ENCODE data around the gene ARMS2.
A peak's percentile ranks its signal among the peaks of the same experiment; 100 is the strongest.

ARMS2 gene

GRCh38 chr10:122426829-122427228 lies 27.6 kb upstream of the ARMS2 start:
- no peak for TF ChIP-seq CTCF (IDR thresholded peaks at IDR 0.05; ENCODE audit: low read depth, low read length)
- no peak for DNase-seq
- Histone ChIP-seq H3K9me3 (no peaks in the 10 kb centered on the region), H3K4me3 (ENCODE audit: low read depth, low read length) (no peak overlapping the region), H3K27me3 (no peaks in the 10 kb centered on the region), H3K36me3 (no peaks in the 10 kb centered on the region), H3K4me1 (no peaks in the 10 kb centered on the region)

- H3K4me1 ChIP-seq, result no peaks in the 10 kb centered on the region
- H3K4me3 ChIP-seq (ENCODE audit: low read depth, low read length), result no peak overlapping the region
- no peak for DNase-seq
- no peaks in the 10 kb centered on the region for H3K27me3 ChIP-seq
- H3K9me3 ChIP-seq, result no peaks in the 10 kb centered on the region
- TF ChIP-seq CTCF (IDR thresholded peaks at IDR 0.05; ENCODE audit: low read depth, low read length), result no peak
- no peaks in the 10 kb centered on the region for H3K36me3 ChIP-seq
Observed at GRCh38 chr10:122427280-122427679, 27.2 kb upstream of the ARMS2 start.

- no peak for DNase-seq
- peak; percentile 45 for TF ChIP-seq CTCF (IDR thresholded peaks at IDR 0.05; ENCODE audit: low read depth, low read length)
- Histone ChIP-seq H3K9me3 (no peaks in the 10 kb centered on the region), H3K27me3 (no peaks in the 10 kb centered on the region), H3K4me1 (no peaks in the 10 kb centered on the region), H3K36me3 (no peaks in the 10 kb centered on the region), H3K4me3 (ENCODE audit: low read depth, low read length) (no peak overlapping the region)
Observed at GRCh38 chr10:122435212-122435827, 19.1 kb upstream of the ARMS2 start.

GRCh38 chr10:122441961-122442360 lies 12.5 kb upstream of the ARMS2 start:
- Histone ChIP-seq H3K36me3 (no peaks in the 10 kb centered on the region), H3K27me3 (no peaks in the 10 kb centered on the region), H3K4me3 (ENCODE audit: low read depth, low read length) (no peak overlapping the region), H3K9me3 (no peaks in the 10 kb centered on the region), H3K4me1 (no peaks in the 10 kb centered on the region)
- TF ChIP-seq CTCF (IDR thresholded peaks at IDR 0.05; ENCODE audit: low read depth, low read length), result no peak
- no peak for DNase-seq

GRCh38 chr10:122445469-122445868 lies 9.0 kb upstream of the ARMS2 start:
- no peak for DNase-seq
- Histone ChIP-seq H3K9me3 (no peaks in the 10 kb centered on the region), H3K4me1 (no peaks in the 10 kb centered on the region), H3K36me3 (no peaks in the 10 kb centered on the region), H3K27me3 (no peaks in the 10 kb centered on the region), H3K4me3 (ENCODE audit: low read depth, low read length) (no peak overlapping the region)
- TF ChIP-seq CTCF (IDR thresholded peaks at IDR 0.05; ENCODE audit: low read depth, low read length), result no peak

- no peaks in the 10 kb centered on the region for H3K4me1 ChIP-seq
- no peak for DNase-seq
- no peaks in the 10 kb centered on the region for H3K36me3 ChIP-seq
- H3K4me3 ChIP-seq (ENCODE audit: low read depth, low read length), result no peak overlapping the region
- H3K9me3 ChIP-seq, result no peaks in the 10 kb centered on the region
- H3K27me3 ChIP-seq, result no peaks in the 10 kb centered on the region
- TF ChIP-seq CTCF (IDR thresholded peaks at IDR 0.05; ENCODE audit: low read depth, low read length), result no peak
Observed at GRCh38 chr10:122445904-122446303, 8.5 kb upstream of the ARMS2 start.
